ENCODE measurements around the gene LHX4.

Gene LHX4

GRCh38 chr1:180227861-180228647 lies 2.0 kb upstream of the LHX4 start:
- DNase-seq (ENCODE audit: low read depth): no peak

- DNase-seq (ENCODE audit: low read depth): no peak
Measured at GRCh38 chr1:180228648-180229482, 1.2 kb upstream of the LHX4 start.

- DNase-seq (ENCODE audit: low read depth): no peak
Measured at GRCh38 chr1:180230416-180230790, 339 bp downstream of the LHX4 start.

GRCh38 chr1:180230791-180231505 lies 884 bp downstream of the LHX4 start:
- no peak for DNase-seq (ENCODE audit: low read depth)

GRCh38 chr1:180231506-180231921 lies 1.4 kb downstream of the LHX4 start:
- no peak for DNase-seq (ENCODE audit: low read depth)

GRCh38 chr1:180231936-180232335 lies 1.9 kb downstream of the LHX4 start:
- DNase-seq (ENCODE audit: low read depth): no peak

GRCh38 chr1:180232521-180233043 lies 2.5 kb downstream of the LHX4 start:
- no peak for DNase-seq (ENCODE audit: low read depth)

- no peak for DNase-seq (ENCODE audit: low read depth)
Measured at GRCh38 chr1:180233191-180234011, 3.3 kb downstream of the LHX4 start.

GRCh38 chr1:180234369-180235076 lies 4.5 kb downstream of the LHX4 start:
- DNase-seq (ENCODE audit: low read depth): no peak

GRCh38 chr1:180235077-180235501 lies 5.0 kb downstream of the LHX4 start:
- DNase-seq (ENCODE audit: low read depth): no peak

- DNase-seq (ENCODE audit: low read depth): no peak
Measured at GRCh38 chr1:180235502-180236239, 5.6 kb downstream of the LHX4 start.

GRCh38 chr1:180236698-180237509 lies 6.8 kb downstream of the LHX4 start:
- no peak for DNase-seq (ENCODE audit: low read depth)

GRCh38 chr1:180237869-180238476 lies 7.9 kb downstream of the LHX4 start:
- no peak for DNase-seq (ENCODE audit: low read depth)

GRCh38 chr1:180238675-180239074 lies 8.6 kb downstream of the LHX4 start:
- DNase-seq (ENCODE audit: low read depth): no peak

- no peak for DNase-seq (ENCODE audit: low read depth)
Measured at GRCh38 chr1:180239145-180240096, 9.4 kb downstream of the LHX4 start.

GRCh38 chr1:180241716-180242544 lies 11.9 kb downstream of the LHX4 start:
- no peak for DNase-seq (ENCODE audit: low read depth)

All from stimulated activated CD8-positive, alpha-beta memory T cell treated with anti-CD3 and anti-CD28 coated beads, Interleukin-15, amount 100 ng/mL, for 24 hours (primary cell).